Body of pancreas (tissue), 4 donors: ENCODE measurements around the gene RAB11FIP5. TPM values are rescaled to one million over a fixed set of nuclear protein-coding genes. Genes with fewer than 3 reads are reported as not detected.

Source experiments
- ATAC-seq: fragments of 150-250 bp; one replicate; pipeline ENCODE4 v1.9.1; 2016
- DNase-seq, 4 donors: peaks; one replicate each; pipeline ENCODE4 v3.0.0-alpha.2; 2019
- H3K27ac ChIP-seq, 4 donors: fragments of 200-600 bp; sonication (generic); 1 replicate in 3 of 4; 2 replicates in 1 of 4; pipeline versions ENCODE4 v1.5.1 to v1.6.1; 2016 to 2019; ENCODE audit warnings: mild to moderate bottlenecking in 1 of 4, mixed read lengths in 1 of 4, moderate library complexity in 1 of 4
- H3K27me3 ChIP-seq, 2 donors: fragments of 200-600 bp; sonication (generic); one replicate each; pipeline ENCODE4 v1.6.0; 2016; ENCODE audit warnings: mild to moderate bottlenecking in 1 of 2
- H3K36me3 ChIP-seq, 2 donors: fragments of 200-600 bp; sonication (generic); replicated peaks in 1 of 2; 2 replicates each; pipeline ENCODE4 v1.5.1; 2016; ENCODE audit warnings: low read depth in 2 of 2; ENCODE audit not compliant: insufficient read depth in 1 of 2
- H3K4me1 ChIP-seq: fragments of 200-600 bp; sonication (generic); one replicate; pipeline ENCODE4 v1.6.0; 2016
- H3K4me3 ChIP-seq, 2 donors: fragments of 200-600 bp; sonication (generic); 1 replicate in 1 of 2; 2 replicates in 1 of 2; pipeline ENCODE4 v1.5.1; 2016 to 2019
- H3K9me3 ChIP-seq, 3 donors: fragments of 200-600 bp; sonication (generic); 1 replicate in 2 of 3; 2 replicates in 1 of 3; pipeline ENCODE4 v1.5.1; 2016
- CTCF ChIP-seq, 7 experiments: fragments of 450-650 bp in 4 of 7; fragments of 200-600 bp in 3 of 7; sonication (generic) in 3 of 7; IDR thresholded peaks; one replicate each; pipeline ENCODE4 v1.5.1; 2016 to 2019; ENCODE audit warnings: antibody characterized with exemption in 7 of 7
- POLR2A ChIP-seq, 3 donors: fragments of 450-650 bp; IDR thresholded peaks; one replicate each; pipeline ENCODE4 v1.6.1; 2016; ENCODE audit warnings: antibody characterized with exemption in 3 of 3, mild to moderate bottlenecking in 2 of 3
- WGBS, 2 donors: methylation state at CpG; one replicate each; pipeline ENCODE4 v1.1.5; 2017; 5-methylcytosine and 5-hydroxymethylcytosine counted together
- intact Hi-C: fragments of 100-400 bp; cut with DNase I; formaldehyde crosslinking; loops from one replicate; pipeline ENCODE4 v1.15.1; 2023
- total RNA-seq, 2 donors: library from RNA; depleted of rRNA; stranded (reverse); fragments of >200 nt; gene quantifications; one replicate each; pipeline ENCODE4 v1.1.0, GENCODE V29; 2016

The RAB11FIP5 gene
- total RNA-seq, 2 donors from 2014 or later = 19.2 to 39.6 TPM

GRCh38 chr2:73077424-73077795 is 35.3 kb downstream of the RAB11FIP5 start:
- Histone ChIP-seq H3K36me3 (no peaks in the 10 kb centered on the region), H3K4me1 (no peaks in the 10 kb centered on the region), H3K27me3 (no peaks in the 10 kb centered on the region), H3K9me3 (no peaks in the 10 kb centered on the region), H3K27ac (no peak overlapping the region), H3K4me3 (no peak overlapping the region)
- ATAC-seq = no peak
- DNase-seq = no peak
- TF ChIP-seq CTCF (IDR thresholded peaks at IDR 0.05) (no peak), POLR2A (IDR thresholded peaks at IDR 0.05) (no peak)
- intact Hi-C loops = no loop called here
- 94 to 100% methylated on average over 1 of the region's 1 CpG for WGBS, 2 donors

DNA sequence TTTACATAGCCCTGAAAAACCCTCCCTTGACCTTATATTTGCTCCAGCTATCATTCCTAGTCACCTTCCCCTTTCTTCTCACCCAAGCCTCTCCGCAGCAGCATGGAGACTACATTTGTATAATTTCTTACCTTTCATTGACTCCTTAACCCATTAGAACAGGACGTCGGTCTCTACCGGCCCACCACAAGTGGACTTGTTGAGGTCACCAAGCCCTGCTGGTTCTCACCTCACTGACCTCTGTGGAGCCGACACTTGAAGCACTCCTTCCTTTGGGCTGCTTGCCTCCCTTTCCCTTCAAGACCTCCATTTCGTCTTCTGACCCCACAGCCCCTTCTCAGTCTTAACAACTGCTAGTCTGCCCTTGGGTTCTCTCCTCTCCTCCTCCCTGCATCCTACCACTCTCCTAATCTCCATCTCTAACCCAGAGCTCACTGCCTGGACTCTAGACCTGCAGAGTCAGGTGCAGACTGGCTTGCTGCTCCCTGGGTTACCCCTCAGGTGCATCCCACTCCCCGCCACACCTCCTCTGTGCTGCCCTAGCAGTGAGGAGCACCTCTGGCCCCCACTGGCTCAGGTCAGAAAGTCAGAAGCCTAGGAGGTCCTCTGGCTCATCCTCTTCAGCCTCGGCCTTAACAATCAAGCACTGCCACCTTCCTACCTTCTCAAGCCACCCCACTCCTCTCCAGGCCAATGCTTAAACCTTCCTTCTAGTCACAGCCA is 35.9 kb downstream of the RAB11FIP5 start:
- intact Hi-C loops = no loop called here
- no peaks in the 10 kb centered on the region for H3K27me3 ChIP-seq
- no peak overlapping the region for H3K4me3 ChIP-seq
- H3K4me1 ChIP-seq = peaks cover 4% of the 10 kb centered on the region
- TF ChIP-seq CTCF (IDR thresholded peaks at IDR 0.05) = no peak
- no peak for TF ChIP-seq POLR2A (IDR thresholded peaks at IDR 0.05)
- no peak overlapping the region for H3K27ac ChIP-seq
- DNase-seq (no peak), ATAC-seq (no peak)
- no peaks in the 10 kb centered on the region for H3K9me3 ChIP-seq
- 92 to 94% methylated on average over 8 of the region's 8 CpGs for WGBS, 2 donors
- no peaks in the 10 kb centered on the region for H3K36me3 ChIP-seq

DNA sequence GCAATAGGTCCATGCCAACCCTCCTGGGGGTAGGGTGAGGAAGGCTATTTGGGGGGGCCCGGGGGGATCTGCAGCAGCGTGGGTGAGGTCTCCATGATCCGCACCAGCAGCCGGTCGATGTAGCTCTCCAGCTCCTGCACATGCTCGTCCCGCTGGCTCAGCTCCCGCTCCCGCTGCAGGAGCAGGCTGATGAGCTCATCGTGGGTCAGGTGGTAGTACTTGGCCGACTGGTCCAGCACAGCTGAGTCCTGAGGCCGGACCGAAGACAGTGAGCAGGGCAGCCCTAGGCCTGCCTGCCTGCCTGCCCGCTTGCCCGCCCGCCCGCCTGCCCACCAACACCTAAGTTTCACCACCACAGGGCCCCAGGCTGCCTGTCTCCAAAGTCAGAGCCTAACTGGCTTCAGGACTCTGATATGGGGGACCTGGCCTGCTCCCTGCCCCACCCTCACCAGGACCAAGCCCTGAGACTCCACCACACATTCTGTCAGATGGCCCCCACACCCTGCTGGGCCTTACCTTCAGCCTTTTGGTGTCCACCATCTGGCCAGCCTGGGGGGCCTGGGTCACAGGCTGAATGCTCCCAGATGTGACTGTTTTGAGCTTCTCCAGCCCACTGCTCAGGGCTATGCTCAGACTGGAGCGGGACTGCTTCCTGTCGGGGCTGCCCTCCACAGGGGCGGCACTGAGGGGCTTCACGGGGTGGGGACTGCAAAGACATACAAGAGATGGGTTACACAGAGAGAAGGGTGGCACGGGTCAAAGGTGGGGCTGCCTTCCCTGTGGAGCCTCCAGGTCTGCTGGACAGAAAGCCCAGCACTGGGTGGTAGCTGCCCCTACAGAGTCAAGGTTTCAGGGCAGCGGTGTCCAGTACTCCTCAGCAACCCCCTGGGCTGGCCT is 37.0 kb downstream of the RAB11FIP5 start:
- DNase-seq = no peak
- no peak overlapping the region for H3K4me3 ChIP-seq
- WGBS, 2 donors = 88 to 91% methylated on average over 4 to 20 of the region's 23 CpGs
- H3K27me3 ChIP-seq = no peaks in the 10 kb centered on the region
- peaks cover 5% of the 10 kb centered on the region for H3K4me1 ChIP-seq
- intact Hi-C loops = no loop called here
- no peaks in the 10 kb centered on the region for H3K36me3 ChIP-seq
- TF ChIP-seq CTCF (IDR thresholded peaks at IDR 0.05) (no peak), POLR2A (IDR thresholded peaks at IDR 0.05) (no peak)
- H3K9me3 ChIP-seq = no peaks in the 10 kb centered on the region
- ATAC-seq = no peak
- no peak overlapping the region for H3K27ac ChIP-seq

DNA sequence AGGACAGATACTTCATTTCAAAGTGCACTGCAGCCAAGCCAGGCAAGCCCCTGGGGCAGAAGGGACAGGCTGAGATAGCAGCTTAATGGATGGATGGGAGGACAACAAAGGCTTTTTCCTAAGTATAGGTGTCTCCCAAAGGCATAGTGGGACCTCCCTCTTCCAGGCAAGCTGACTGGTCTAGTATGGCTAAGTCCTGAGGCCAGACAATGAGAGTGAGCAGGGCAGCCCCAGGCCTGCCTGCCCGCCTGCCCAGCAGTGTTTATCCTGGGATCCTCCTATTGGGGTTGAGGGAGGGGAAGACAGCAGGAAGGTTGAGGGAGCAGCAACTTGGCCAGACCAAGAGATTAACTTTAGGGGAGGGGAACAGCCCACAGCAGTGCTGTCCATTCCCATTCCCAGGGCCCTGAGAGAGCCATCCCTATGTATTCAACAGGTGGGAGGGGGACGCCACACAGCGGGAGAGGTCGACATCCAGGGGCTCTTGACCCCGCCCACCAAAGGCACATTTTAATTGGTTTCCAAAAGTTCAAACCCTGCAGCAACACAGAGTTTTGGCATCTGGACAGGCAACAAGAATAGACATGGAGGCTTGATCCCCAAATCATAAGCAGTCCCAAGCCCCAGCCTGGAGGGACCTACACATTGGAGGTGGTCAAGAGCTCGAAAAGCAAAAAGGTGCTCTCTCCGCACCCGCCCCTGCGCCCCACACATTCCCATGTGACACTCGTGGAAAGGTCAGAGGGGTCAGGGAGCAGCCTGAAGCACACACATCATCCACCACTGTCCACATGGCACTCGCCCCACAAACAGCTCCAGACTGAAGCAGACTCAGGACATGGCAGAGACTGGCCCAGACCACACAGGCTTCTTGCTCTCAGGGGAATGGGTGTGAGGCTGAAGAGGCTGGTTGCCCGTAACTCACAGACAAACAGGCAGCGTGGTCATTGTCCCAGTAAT is 38.4 kb downstream of the RAB11FIP5 start:
- Histone ChIP-seq H3K4me3 (no peak overlapping the region), H3K27ac (no peak overlapping the region), H3K27me3 (no peaks in the 10 kb centered on the region), H3K36me3 (no peaks in the 10 kb centered on the region), H3K4me1 (peaks cover 16% of the 10 kb centered on the region), H3K9me3 (no peaks in the 10 kb centered on the region)
- ATAC-seq (no peak), DNase-seq (no peak)
- 90 to 91% methylated on average over 8 to 13 of the region's 13 CpGs for WGBS, 2 donors
- TF ChIP-seq CTCF (IDR thresholded peaks at IDR 0.05) = no peak
- no peak for TF ChIP-seq POLR2A (IDR thresholded peaks at IDR 0.05)
- intact Hi-C loops = no loop called here
